ENCODE measurements around the gene EDC4. TPM values are rescaled to one million over a fixed set of nuclear protein-coding genes. Genes with fewer than 3 reads are reported as not detected.

The EDC4 gene
- total and polyA plus RNA-seq, 2 donors from 2014 or later = 44.7 to 56.5 TPM

- no peak overlapping the region for H3K9ac ChIP-seq (ENCODE audit: low read length in 3 of 3)
- intact Hi-C loops (cut with DNase I) = loop anchor here (10.0 kb wide), 2 partner anchors 113 to 253 kb away; no protein-coding TSS in a partner anchor
- no peak for DNase-seq
- TF ChIP-seq CTCF (IDR thresholded peaks at IDR 0.05; ENCODE audit: borderline replicate concordance, extremely low read depth, insufficient read depth) = no peak
- H3K27ac ChIP-seq (ENCODE audit: low read depth in 2 of 2, low read length in 2 of 2) = no peak overlapping the region
- FAIRE-seq = no peak
- peaks cover 0 to 6% (median 0%) of the 10 kb centered on the region in 3 donors for H3K4me1 ChIP-seq (ENCODE audit: control insufficient read depth in 2 of 3, insufficient read depth in 2 of 3, low read depth in 1 of 3, low read length in 3 of 3)
- no peaks in the 10 kb centered on the region for H3K9me3 ChIP-seq (ENCODE audit: control insufficient read depth in 2 of 3, insufficient read depth in 1 of 3, low read length in 3 of 3)
- H3K27me3 ChIP-seq (ENCODE audit: control insufficient read depth, insufficient read depth, low read length) = no peaks in the 10 kb centered on the region
- no peak overlapping the region for H3K4me3 ChIP-seq (ENCODE audit: low read length in 3 of 3)
- H3K36me3 ChIP-seq (ENCODE audit: control insufficient read depth in 2 of 3, insufficient read depth in 3 of 3, low read length in 3 of 3) = peaks cover 0 to 11% (median 2%) of the 10 kb centered on the region in 3 donors
Measured at GRCh38 chr16:67928147-67928546, 55.3 kb downstream of the EDC4 start.

GRCh38 chr16:67928561-67929364 is 55.9 kb downstream of the EDC4 start:
- peaks cover 0 to 11% (median 0%) of the 10 kb centered on the region in 3 donors for H3K36me3 ChIP-seq (ENCODE audit: control insufficient read depth in 2 of 3, insufficient read depth in 3 of 3, low read length in 3 of 3)
- no peak for FAIRE-seq
- H3K9ac ChIP-seq (ENCODE audit: low read length in 3 of 3) = no peak overlapping the region
- TF ChIP-seq CTCF (IDR thresholded peaks at IDR 0.05; ENCODE audit: borderline replicate concordance, extremely low read depth, insufficient read depth) = peak; percentile 85
- no peaks in the 10 kb centered on the region for H3K27me3 ChIP-seq (ENCODE audit: control insufficient read depth, insufficient read depth, low read length)
- H3K4me1 ChIP-seq (ENCODE audit: control insufficient read depth in 2 of 3, insufficient read depth in 2 of 3, low read depth in 1 of 3, low read length in 3 of 3) = peaks cover 0 to 6% (median 0%) of the 10 kb centered on the region in 3 donors
- H3K4me3 ChIP-seq (ENCODE audit: low read length in 3 of 3) = no peak overlapping the region
- DNase-seq = peak; percentile 67 to 89 (median 77)
- intact Hi-C loops (cut with DNase I) = loop anchor here (10.0 kb wide), 2 partner anchors 114 to 254 kb away; no protein-coding TSS in a partner anchor
- no peaks in the 10 kb centered on the region for H3K9me3 ChIP-seq (ENCODE audit: control insufficient read depth in 2 of 3, insufficient read depth in 1 of 3, low read length in 3 of 3)
- H3K27ac ChIP-seq (ENCODE audit: low read depth in 2 of 2, low read length in 2 of 2) = no peak overlapping the region

- no peak for TF ChIP-seq CTCF (IDR thresholded peaks at IDR 0.05; ENCODE audit: borderline replicate concordance, extremely low read depth, insufficient read depth)
- peaks cover 0 to 11% (median 2%) of the 10 kb centered on the region in 3 donors for H3K36me3 ChIP-seq (ENCODE audit: control insufficient read depth in 2 of 3, insufficient read depth in 3 of 3, low read length in 3 of 3)
- no peak overlapping the region for H3K9ac ChIP-seq (ENCODE audit: low read length in 3 of 3)
- no peak overlapping the region for H3K27ac ChIP-seq (ENCODE audit: low read depth in 2 of 2, low read length in 2 of 2)
- intact Hi-C loops (cut with DNase I) = no loop called here
- H3K9me3 ChIP-seq (ENCODE audit: control insufficient read depth in 2 of 3, insufficient read depth in 1 of 3, low read length in 3 of 3) = no peaks in the 10 kb centered on the region
- no peaks in the 10 kb centered on the region for H3K27me3 ChIP-seq (ENCODE audit: control insufficient read depth, insufficient read depth, low read length)
- DNase-seq = no peak
- H3K4me3 ChIP-seq (ENCODE audit: low read length in 3 of 3) = no peak overlapping the region
- FAIRE-seq = no peak
- H3K4me1 ChIP-seq (ENCODE audit: control insufficient read depth in 2 of 3, insufficient read depth in 2 of 3, low read depth in 1 of 3, low read length in 3 of 3) = peaks cover 0 to 13% (median 5%) of the 10 kb centered on the region in 3 donors
Measured at GRCh38 chr16:67930191-67930590, 57.3 kb downstream of the EDC4 start.

Data from kidney (tissue), 14 donors.